Uterus (tissue), 2 donors: ENCODE results near the gene SPATA3.

Experiments
- CTCF ChIP-seq, 4 experiments: fragments of 200-600 bp in 2 of 4; fragments of 450-650 bp in 2 of 4; sonication (generic) in 2 of 4; IDR thresholded peaks; one replicate each; pipeline ENCODE4 v1.5.1; 2016 to 2019; ENCODE audit warnings: antibody characterized with exemption in 4 of 4, mild to moderate bottlenecking in 2 of 4, moderate library complexity in 1 of 4
- POLR2A ChIP-seq, 2 donors: fragments of 450-650 bp; IDR thresholded peaks; one replicate each; pipeline ENCODE4 v1.6.1; 2016; ENCODE audit warnings: antibody characterized with exemption in 2 of 2, mild to moderate bottlenecking in 1 of 2, moderate library complexity in 1 of 2

GRCh38 chr2:231015926-231016325 lies 20.0 kb downstream of the SPATA3 start:
- TF ChIP-seq CTCF (IDR thresholded peaks at IDR 0.05) (no peak), POLR2A (IDR thresholded peaks at IDR 0.05) (no peak)
